DMS53 (cell line): ENCODE results near the gene DTX2.
"Not testable (repeated sequence)": the region's sequence is repeated elsewhere in the genome, so short reads cannot be mapped to it uniquely, and the experiment has no call there.

Source experiments
- DNase-seq: peaks from one replicate; lab custom pipeline; 2025; lab: John Stamatoyannopoulos, UW

The DTX2 gene

GRCh38 chr7:76492139-76492538 lies 30.6 kb downstream of the DTX2 start:
- not testable (repeated sequence) for DNase-seq

DNA sequence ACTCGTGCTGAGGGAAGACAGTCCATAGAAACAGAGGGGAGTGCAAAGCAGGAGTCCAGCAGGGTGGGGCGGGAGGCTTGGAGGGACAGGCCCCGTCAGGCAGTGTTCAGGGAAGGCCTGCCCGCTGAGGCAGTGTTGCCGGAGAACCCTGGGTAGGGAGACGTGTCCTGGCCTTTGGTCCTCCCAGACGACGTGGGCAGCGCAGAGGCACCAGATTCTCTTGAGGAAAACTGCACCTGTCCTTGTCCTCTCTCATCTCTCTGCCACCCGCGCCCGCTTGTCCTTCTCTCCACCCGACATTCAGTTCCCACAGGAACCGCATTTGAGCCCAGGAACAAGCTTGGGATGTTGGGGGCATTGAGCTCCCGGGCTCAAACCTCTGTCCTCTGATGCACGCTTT lies 34.2 kb downstream of the DTX2 start:
- DNase-seq = not testable (repeated sequence)

- DNase-seq = not testable (repeated sequence)
Observed at GRCh38 chr7:76497918-76498582, 36.5 kb downstream of the DTX2 start.

GRCh38 chr7:76498583-76499200 lies 37.2 kb downstream of the DTX2 start:
- not testable (repeated sequence) for DNase-seq

GRCh38 chr7:76499201-76499923 lies 37.9 kb downstream of the DTX2 start:
- not testable (repeated sequence) for DNase-seq

GRCh38 chr7:76499924-76500241 lies 38.4 kb downstream of the DTX2 start:
- not testable (repeated sequence) for DNase-seq

- DNase-seq = not testable (repeated sequence)
Observed at GRCh38 chr7:76502224-76502623, 40.7 kb downstream of the DTX2 start.

- not testable (repeated sequence) for DNase-seq
Observed at GRCh38 chr7:76502836-76503235, 41.3 kb downstream of the DTX2 start.

DNA sequence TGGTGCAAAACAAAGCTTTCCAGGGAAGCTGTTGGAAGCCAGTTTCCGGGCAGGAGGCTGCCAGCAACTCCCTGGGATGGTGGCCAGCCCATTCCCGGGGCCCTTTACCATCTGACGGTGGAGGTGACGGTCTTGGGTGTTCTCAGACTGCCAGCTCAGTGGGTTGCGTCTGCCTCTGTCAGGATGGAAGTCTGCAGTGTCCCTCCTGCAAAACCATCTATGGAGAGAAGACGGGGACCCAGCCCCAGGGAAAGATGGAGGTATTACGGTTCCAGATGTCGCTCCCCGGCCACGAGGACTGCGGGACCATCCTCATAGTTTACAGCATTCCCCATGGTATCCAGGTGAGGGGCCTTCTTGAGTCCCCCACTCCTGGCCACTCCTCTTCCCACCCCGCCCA lies 41.7 kb downstream of the DTX2 start:
- DNase-seq = not testable (repeated sequence)

DNA sequence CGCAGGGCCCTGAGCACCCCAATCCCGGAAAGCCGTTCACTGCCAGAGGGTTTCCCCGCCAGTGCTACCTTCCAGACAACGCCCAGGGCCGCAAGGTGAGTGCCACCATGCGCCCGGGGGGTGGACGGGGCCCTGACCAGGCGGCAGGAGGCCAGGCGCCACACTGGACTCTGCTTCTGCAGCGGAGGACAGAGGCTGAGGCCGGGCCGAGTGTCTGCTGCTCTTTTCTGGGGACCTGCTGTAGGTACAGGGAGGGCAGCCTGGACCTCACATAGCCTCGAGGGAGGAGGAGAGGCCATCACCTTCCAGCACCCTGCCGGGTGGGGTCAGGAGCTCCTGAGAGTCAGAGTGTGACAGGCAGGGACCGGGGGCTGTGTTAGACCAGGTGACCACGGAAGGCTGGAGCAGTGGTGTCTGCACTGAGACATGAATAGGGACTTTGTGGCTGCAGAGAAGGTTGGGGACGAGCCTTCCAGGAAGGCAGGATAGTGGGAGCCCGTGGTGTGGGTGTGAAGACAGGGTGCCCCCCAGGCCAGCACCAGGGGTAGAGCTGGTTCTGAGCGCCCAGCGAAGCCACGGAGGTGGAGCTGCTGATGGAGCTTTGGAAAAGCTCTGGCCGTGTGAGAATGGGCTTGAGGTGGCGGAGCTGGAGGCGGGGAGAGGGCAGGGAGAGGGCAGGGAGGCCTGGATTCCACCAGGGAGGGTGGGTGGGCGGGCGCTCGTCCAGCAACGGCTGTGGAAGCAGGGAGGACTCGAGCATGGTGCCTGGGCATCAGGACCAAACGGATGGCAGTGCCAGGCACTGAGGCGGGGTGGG lies 43.0 kb downstream of the DTX2 start:
- DNase-seq = not testable (repeated sequence)

GRCh38 chr7:76505168-76506080 lies 43.9 kb downstream of the DTX2 start:
- no peak for DNase-seq

DNA sequence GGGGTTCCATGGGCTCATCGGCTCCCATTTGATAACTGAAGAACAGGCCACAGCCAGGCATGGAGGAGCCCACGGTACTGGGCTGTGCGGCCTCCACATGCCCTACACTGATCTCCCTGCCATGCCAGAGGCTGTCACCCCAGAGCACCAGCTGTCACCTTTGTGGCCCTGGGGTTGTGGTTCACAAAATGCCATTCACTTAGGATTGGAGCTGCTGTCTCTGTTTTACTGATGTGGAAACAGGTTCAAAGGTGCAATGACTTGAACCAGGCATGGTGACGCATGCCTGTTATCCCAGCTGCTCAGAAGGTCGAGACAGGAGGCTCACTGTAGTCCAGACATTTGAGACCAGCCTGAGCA lies 44.6 kb downstream of the DTX2 start:
- no peak for DNase-seq

- not testable (repeated sequence) for DNase-seq
Observed at GRCh38 chr7:76506643-76507042, 45.1 kb downstream of the DTX2 start.

DNA sequence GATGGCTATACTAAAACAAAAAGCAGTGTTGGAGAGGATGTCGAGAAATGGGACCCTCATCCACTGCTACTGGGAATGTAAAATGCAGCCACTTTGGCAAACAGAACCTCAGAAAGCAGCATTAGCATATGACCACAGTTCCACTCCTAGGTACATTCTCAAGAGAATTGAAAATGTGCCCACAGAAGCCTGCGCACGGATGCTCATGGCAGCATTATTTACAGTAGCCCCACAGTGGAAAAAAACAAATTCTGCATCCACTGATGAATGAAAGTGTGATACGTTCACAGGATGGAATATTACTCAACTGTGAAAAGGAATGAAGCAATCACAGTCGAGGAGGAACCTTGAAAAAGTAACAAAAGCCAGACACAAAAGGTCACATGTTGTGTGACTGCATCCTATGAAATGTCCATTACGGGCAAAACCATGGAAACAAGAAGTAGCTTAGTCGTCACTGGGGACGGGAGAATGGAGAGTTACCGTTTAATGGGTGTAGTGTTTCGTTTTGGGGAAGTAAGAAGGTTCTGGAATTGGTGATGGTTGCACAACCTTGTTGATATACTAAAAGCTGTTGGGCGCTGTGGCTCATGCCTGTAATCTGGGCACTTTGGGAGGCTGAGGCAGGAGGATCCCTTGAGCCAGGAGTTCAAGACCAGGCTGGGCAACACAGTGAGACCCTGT lies 46.4 kb downstream of the DTX2 start:
- DNase-seq = peak; percentile 39

DNA sequence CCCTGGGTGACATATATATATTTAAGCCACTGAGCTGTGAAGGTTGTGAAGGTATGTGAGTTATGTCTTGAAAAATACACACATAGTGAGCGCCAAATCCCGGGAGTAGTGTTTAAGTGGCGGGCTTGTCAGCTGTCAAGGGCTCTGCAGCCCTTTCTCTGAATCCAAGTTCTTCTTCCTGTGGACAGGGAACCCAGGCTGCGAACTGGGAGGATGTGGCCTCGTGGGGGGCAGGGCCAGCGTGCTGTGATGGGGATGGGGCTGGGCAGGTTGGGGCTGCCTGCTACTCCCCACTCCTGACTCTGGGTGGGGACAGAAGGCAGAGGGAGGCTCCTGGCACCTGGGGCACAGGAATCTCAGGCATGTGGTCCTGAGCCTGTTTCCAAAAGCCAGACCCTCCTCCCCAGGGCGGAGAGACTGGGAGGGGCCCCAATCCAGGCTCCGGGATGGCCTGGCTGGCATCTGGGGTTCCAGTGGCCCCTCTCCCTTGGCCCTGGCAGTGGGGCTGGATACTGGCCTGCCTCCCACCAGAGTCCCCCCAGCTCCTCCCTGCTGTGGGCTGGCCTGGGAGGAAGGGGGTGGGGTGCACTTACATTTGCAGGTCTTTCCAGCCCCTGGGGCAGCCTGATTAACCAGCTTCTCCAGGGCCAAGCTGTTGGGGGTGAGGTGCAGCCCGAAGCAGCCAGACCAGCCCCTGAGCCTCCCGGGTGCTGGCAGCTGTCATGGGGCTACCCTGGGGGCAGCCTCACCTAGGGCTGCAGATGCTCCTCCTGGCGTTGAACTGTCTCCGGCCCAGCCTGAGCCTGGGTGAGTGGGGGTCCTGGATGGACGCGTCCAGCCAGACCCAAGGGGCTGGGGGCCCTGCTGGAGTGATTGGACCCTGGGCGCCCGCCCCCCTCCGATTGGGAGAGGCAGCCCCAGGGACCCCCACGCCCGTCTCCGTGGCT lies 48.7 kb downstream of the DTX2 start, which contains the start of gene UPK3B:
TSS of gene UPK3B (plus strand) at position 622 of the 947 bp plus-strand sequence. CDS start at position 723, 101 bp downstream.
- peak; percentile 43 for DNase-seq

- DNase-seq = not testable (repeated sequence)
Observed at GRCh38 chr7:76511200-76511910, 49.8 kb downstream of the DTX2 start.

DNA sequence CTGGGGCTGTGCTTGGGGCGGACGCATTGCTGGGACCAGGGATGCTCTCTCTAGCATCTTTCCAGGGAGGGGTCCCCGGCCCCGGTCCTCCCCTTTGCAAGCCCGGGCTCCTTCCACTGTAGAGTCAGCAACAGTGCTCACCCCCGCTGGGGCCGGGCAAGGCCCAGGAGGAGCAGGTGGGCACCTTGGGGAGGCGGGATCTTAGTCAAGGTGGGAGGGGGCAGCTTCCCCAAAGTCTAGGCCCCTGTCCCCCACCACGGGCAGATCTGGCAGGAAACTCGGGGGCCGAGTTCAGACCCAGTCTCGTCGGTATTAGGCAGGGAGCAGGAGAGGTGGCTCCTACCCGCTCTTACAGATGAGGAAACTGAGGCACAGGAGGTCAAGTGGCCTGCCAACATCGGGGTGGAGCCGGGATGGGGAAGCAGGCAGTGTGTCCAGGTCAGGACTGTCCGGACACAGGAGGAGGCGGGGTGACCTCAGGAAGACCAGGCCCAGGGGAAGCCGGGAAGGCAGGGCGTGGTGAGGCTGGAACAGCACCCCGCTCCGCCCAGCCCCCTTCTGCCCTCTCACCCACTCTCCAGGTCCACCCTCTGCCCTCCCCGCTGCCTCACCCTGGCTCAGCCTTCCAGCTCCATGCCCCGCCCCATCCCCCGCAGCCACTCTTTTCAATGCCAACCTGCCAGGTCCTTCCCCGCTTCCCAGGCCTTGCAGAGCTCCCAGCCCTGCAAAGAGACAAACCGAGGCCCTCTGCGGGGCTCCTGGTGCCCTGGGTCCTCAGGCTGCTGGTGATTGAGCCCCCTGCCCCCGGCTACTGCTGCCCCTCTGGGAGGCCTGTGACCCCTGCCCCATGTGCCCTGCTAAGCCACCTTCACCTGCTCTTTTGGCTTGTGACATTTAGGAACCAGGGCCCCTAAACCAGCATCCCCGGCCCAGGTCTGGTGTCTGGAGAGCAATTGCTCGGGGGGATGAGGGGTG lies 50.7 kb downstream of the DTX2 start:
- DNase-seq = not testable (repeated sequence)
